GM18861 (cell line): Measurements from ENCODE around the gene CENPL.
"Not testable (repeated sequence)": the region's sequence is repeated elsewhere in the genome, so short reads cannot be mapped to it uniquely, and the experiment has no call there.

Experiments used
- ATAC-seq: cut with Tn5 transposase; IDR thresholded peaks from one replicate; pipeline ENCODE4 v1.9.1; 2021; ENCODE audit not compliant: unreplicated experiment

Gene CENPL

DNA sequence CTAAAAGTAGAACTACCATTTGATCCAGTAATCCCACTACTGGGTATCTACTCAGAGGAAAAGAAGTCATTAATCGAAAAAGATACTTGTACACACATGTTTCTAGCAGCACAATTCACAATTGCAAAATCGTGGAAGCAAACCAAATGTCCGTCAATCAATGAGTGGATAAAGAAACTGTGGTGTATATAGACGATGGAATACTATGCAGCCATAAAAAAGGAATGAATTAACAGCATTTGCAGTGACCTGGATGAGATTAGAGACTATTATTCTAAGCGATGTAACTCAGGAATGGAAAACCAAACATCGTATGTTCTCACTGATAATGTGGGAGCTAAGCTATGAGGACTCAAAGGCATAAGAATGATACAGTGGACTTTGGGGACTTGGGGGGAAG lies 60.4 kb downstream of the CENPL start:
- not testable (repeated sequence) for ATAC-seq

DNA sequence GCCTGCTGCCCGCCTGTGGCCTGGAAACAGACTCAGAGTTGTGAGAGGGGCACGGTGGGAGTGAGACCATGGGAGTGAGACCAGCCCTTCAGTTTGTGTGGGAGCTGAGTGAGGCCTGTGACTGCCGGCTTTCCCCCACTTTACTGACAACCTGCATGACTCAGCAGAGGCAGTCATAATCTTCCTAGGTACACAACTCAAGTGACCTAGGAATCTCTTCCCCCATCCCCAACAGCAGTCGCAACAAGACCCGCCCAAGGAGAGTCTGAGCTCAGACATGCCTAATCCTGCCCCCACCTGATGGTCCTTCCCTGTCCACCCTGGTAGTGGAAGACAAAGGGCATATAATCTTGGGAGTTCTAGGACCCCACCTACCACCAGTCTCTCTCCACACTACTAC lies 65.7 kb downstream of the CENPL start:
- ATAC-seq, result no peak

DNA sequence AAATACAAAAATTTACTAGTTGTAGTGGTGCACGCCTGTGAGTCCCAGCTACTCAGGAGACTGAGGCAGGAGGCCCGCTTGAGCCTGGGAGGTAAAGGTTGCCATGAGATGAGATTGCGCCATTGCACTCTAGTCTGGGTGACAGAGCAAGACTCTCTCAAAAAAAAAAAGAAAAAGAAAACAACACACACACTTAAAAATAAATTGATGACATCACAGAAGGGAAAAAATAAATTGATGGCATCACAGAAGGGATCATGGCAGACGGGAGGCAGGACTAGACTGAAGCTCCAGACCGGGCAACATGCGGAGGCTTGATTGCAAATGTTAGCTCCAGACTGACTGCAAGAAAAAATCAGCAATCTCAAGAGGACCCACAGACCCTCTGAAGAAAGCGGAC lies 66.6 kb downstream of the CENPL start:
- ATAC-seq, result no peak

DNA sequence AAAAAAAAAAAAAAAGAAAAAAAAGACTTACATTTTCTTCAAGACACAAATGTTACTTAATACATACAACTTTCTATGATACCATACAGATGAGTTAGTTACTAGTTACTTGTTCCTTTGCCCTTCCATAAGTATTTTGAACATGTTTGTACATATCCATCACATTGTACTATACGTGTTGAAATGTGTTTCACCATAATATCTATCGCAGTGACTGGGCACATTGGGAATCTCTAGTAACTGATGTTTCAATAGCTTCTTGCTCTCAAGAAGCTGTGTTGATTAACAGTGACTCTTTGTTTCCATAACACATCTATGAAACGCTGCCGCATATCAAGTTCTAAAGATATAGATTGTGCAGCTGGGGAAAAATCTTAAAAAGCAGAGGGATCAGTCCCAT lies 67.0 kb downstream of the CENPL start:
- ATAC-seq, result no peak

DNA sequence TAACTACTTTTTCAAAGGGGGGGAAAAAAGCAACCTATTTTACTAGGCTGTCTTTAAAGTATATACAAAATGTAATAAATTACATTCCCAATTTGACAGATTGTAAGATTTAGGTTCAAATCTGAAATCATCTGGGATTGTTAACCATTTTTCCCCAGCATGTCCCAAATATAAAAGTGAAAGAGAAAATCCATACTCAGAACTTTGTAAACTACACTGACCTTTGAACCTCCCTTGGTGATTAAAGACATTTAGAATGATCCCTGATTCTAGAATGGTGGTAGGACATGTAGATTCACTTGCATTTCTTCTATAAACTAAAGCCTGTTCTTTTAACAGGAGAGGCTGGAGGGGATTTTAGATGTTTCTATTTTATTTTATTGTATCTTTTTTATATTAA lies 70.9 kb downstream of the CENPL start:
- ATAC-seq, result no peak
